Activated CD4-positive, alpha-beta T cell treated with anti-CD3 and anti-CD28 coated beads, Interleukin-2, amount 50 U/mL, for 16 hours (primary cell): ENCODE data around the gene IL17RB.

Experiments
- DNase-seq: peaks from one replicate; pipeline ENCODE4 v3.0.0-alpha.2; 2020

Gene IL17RB

GRCh38 chr3:53846134-53846850 lies at the start of gene IL17RB, which contains the start of gene CHDH:
TSS of gene IL17RB (plus strand) at chr3:53846568. CDS start at chr3:53846589, 21 bp downstream.
TSS of gene CHDH (minus strand) at chr3:53846419. CDS start at chr3:53824008, 22,411 bp downstream.
- peak; percentile 23 for DNase-seq

DNA sequence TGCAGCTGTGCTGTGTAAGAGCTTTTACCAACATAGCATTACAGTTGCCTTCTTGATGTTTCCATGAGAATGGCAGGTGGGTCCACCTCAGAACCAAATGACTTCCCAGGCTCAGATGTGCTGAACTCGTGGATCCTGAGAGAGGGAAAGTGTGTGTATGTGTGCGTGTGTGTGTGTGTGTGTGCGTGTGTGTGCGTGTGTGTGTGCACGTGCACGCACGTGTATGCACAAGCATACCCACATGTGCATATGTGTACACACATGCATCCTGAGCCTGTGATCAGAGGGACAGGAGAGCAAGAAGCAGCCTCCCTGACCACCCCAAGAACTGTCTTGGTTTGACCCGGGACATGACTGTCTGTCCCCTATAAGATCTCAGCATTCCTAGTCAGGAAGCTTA lies 48.2 kb upstream of the IL17RB start:
- DNase-seq = no peak

DNA sequence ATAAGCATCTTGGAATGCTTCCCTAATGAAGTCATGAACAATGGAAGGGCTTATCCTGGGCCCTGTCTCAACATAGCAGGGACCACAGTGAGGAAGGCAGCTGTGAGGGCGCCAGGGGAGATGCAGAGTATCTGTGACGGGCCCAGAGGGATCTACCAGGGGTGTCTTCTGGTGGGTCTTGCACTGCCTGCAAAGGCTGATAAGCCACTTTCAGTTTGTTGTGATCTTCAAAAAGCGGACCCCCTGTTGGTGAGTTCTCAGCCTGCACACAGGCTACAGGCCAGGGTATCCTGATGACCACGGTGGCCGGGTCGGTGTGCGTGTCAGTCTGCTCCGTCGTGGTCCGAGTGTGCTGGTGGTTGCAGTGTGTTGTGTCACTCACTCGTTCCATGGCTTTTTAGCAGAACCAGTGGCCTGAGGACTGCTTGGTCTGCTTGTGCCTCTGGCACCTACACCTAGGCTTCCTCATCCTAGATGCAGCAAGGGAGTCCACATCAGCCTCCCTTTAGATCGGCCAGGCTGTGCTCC lies 47.0 kb upstream of the IL17RB start:
- no peak for DNase-seq

DNA sequence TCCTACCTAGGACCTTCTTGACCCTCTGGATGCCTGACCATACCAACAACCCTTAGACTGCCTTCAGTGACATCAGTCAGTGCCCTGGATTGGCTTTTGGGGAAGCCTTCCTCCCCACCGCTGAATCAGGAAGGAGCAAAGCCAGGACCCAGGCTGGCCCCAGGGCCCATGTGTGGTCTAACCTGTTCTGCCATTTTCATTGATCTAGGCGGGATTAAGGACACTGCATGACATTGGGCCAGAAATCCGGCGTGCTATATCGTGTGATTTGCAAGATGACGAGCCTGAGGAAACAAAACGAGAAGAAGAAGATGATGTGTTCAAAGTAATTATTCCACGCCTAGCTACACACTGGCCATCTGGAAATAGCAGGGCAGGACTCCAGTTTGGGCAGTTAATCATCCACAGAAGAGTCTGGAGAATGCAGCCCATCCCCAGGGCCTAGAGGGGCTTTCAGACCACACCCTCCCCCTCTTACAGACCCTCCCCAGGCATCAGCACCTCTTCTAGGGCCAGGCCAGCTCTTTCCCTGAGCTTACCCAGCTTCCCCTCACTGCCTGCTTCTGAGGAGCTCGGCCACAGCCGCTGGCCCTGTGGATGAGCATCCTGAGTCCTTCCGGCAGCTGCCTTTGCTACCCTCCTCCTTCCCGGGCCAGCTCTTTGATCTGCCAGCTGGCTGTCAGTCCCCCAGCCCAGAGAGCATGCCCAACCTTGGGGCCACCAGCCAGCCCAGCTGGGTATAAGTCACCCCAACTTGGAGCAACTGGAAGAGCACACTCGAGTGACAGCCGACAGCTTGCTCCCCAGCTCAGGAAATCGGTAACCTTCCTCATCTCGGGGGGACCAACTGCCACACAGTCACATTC lies 46.1 kb upstream of the IL17RB start:
- DNase-seq = no peak

- DNase-seq = no peak
Measured at GRCh38 chr3:53801319-53801718, 45.0 kb upstream of the IL17RB start.

GRCh38 chr3:53802256-53802880 lies 44.0 kb upstream of the IL17RB start:
- DNase-seq = no peak

DNA sequence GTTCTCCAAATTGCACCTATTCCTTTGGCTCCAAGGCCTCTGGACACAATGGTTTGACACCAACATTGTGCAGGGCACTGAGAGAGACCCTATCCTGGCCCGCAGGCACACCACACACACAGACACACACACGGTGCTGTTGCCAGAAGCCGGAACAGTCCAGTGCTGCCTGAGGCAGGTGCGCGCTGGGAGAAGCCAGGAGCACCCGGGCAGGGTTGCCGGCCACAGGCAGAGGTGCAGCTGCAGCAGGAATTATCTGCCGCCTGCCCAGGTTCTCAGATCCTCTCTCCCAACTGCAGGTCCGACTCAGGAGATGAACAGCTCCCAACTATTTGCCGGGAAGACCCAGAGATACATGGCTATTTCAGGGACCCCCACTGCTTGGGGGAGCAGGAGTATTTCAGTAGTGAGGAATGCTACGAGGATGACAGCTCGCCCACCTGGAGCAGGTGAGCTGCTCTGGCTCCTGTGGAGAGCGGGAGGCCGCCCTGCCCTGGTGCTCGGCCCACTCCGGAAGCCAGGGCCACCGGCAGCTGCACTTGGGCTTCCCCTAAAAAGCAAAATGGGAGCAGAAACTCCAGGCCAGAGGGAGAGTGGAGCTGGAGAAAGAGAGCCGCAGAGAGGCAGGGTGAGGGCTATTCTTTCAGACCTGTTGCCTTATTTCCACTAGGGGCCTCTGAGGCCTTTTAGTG lies 43.1 kb upstream of the IL17RB start:
- DNase-seq = no peak

DNA sequence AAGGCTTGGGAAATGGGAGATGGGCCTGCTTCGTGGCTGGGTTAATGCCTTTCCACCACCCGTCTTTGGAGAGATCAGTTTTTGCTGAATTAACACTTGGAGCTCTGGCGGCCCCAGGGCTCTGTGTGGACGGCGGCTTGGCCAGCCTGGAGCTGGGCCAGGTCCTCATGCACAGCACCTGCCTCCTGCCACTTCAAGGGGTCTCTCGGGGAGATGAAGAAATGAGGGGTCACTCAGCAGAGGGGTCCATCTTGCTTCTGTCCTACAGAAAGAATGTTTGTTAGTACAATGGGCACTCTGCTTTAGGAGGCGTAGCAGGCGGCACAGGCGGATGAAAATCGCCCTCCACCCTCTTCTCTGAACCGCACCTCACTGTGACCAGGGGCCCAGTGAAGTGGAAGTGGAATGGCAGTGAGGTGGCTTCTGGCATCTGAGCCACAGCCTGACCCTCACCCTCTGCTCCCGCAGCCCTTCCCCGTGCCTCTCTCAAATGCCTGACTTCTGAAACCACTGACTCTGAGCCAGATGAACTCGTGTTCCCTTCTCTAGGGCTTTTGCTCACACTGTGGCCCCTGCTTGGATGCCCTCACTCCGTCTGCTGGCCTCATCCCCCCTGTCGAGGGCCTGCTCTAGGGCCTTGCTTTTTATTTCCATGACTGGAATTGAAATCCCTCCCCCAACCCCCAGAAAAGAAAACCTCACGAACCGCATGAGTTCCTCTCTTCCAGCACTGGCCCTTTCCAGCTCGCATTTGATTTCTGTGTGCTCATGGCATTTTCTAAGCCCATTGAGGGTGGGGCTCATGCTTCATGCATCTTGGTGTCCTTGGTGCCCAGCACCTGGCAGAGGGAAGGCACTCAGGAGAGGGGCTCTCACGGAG lies 42.3 kb upstream of the IL17RB start:
- no peak for DNase-seq

- DNase-seq = no peak
Measured at GRCh38 chr3:53804697-53805462, 41.5 kb upstream of the IL17RB start.

DNA sequence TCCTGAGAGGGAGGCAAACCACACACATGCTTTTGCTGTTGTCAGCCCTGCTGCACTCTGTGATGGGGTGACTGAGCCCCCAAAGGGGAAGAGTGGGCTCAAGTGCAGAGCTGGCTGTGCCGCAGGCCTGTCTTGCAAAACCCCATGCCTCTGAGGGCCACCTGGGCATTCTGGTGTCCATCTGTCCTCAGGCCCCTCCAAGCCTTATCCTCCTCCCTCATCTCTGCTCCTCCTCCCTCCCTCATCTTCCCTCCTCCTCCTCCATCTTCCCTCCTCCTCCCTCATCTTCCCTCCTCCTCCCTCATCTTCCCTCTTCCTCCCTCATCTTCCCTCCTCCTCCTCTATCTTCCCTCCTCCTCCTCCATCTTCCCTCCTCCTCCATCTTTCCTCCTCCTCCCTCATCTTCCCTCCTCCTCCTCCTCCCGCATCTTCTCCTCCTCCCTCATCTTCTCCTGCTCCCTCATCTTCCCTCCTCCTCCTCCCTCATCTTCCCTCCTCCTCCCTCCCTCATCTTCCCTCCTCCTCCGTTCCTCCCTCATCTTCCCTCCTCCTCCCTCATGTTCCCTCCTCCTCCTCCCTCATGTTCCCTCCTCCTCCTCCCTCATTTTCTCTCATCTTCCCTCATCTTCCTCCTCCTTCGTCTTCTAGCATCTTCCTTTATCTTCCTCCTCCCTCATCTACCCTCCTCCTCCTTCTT lies 40.8 kb upstream of the IL17RB start:
- DNase-seq = no peak

GRCh38 chr3:53806182-53807116 lies 39.9 kb upstream of the IL17RB start:
- DNase-seq = no peak

GRCh38 chr3:53807117-53807810 lies 39.1 kb upstream of the IL17RB start:
- no peak for DNase-seq

DNA sequence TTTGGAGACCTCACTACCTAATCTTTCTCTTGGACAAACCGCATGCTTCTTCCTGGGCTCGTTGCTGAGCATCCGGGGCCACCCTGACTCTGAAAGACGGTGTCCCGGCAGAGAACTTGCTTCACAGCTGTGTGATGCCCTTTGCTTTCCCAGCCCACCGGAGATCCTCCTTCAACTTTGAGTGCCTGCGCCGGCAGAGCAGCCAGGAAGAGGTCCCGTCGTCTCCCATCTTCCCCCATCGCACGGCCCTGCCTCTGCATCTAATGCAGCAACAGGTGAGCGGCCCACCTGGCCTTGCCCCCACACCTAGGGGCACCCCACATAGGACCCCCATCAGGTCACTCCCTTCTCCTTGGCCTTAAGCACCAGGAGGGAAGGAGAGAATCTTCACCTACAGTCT lies 37.9 kb upstream of the IL17RB start:
- DNase-seq = no peak

DNA sequence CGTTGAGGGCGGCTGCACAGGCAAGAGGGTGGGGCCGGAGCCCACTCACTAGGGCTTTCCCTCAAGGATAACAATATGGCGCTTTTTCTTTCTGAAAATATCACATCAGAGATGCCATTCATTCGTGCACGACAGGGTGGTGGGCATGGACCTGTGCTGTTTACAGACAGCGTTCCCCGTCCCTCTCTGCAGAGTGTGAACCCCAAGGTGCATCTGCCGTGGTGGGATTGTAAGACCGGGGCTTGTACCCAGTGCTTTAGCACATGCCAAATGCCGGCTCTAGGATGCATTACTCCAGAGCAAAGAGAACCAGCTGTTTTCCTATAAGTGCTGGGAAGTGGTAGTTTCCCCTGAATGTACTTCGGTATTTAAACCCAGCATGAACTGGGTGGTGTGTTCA lies 37.1 kb upstream of the IL17RB start:
- DNase-seq = no peak

- DNase-seq = no peak
Measured at GRCh38 chr3:53809764-53810400, 36.5 kb upstream of the IL17RB start.

GRCh38 chr3:53811143-53811927 lies 35.0 kb upstream of the IL17RB start:
- no peak for DNase-seq

DNA sequence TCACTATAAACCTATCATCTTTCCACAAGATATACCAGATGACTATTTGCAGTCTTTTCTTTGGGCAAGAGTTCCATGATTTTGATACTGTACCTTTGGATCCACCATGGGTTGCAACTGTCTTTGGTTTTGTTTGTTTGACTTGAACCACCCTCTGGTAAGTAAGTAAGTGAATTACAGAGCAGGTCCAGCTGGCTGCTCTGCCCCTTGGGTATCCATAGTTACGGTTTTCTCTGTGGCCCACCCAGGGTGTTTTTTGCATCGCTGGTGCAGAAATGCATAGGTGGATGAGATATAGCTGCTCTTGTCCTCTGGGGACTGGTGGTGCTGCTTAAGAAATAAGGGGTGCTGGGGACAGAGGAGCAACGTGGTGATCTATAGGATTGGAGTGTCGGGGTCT lies 33.9 kb upstream of the IL17RB start:
- no peak for DNase-seq
